Measurements from ENCODE around the gene PSMG1. TPM values are rescaled to one million over a fixed set of nuclear protein-coding genes. Genes with fewer than 3 reads are reported as not detected.
"Not testable (repeated sequence)": the region's sequence is repeated elsewhere in the genome, so short reads cannot be mapped to it uniquely, and the experiment has no call there.

PSMG1 gene
- total RNA-seq, 4 donors from 2014 or later, result 8.1 to 26.7 (median 18.4) TPM

- no peaks in the 10 kb centered on the region for H3K36me3 ChIP-seq
- no peak overlapping the region for H3K4me3 ChIP-seq
- H3K9me3 ChIP-seq, result peaks cover 0 to 23% (median 2%) of the 10 kb centered on the region in 4 donors
- no peaks in the 10 kb centered on the region for H3K4me1 ChIP-seq
- DNase-seq (ENCODE audit: low spot score in 2 of 2), result no peak
- 54% methylated on average over 3 of the region's 3 CpGs for WGBS, 2 donors
- no peak overlapping the region for H3K27ac ChIP-seq
- TF ChIP-seq CTCF (IDR thresholded peaks at IDR 0.05) (no peak), POLR2A (IDR thresholded peaks at IDR 0.05) (no peak), EP300 (IDR thresholded peaks at IDR 0.05) (no peak)
- no peaks in the 10 kb centered on the region for H3K27me3 ChIP-seq
Observed at GRCh38 chr21:39161064-39161463, 22.2 kb downstream of the PSMG1 start.

- Histone ChIP-seq H3K4me3 (no peak overlapping the region), H3K27me3 (no peaks in the 10 kb centered on the region), H3K9me3 (peaks cover 0 to 17% (median 2%) of the 10 kb centered on the region in 4 donors), H3K36me3 (no peaks in the 10 kb centered on the region), H3K27ac (no peak overlapping the region), H3K4me1 (no peaks in the 10 kb centered on the region)
- WGBS, 2 donors, result 71 to 73% methylated on average over 7 of the region's 7 CpGs
- TF ChIP-seq CTCF (IDR thresholded peaks at IDR 0.05), result no peak
- TF ChIP-seq POLR2A (IDR thresholded peaks at IDR 0.05), result no peak
- no peak for TF ChIP-seq EP300 (IDR thresholded peaks at IDR 0.05)
- no peak for DNase-seq (ENCODE audit: low spot score in 2 of 2)
Observed at GRCh38 chr21:39159342-39160063, 23.7 kb downstream of the PSMG1 start.

GRCh38 chr21:39157241-39157640 lies 26.0 kb downstream of the PSMG1 start:
- not testable (repeated sequence) for H3K27ac ChIP-seq
- 95 to 97% methylated on average over 11 to 21 of the region's 34 CpGs for WGBS, 2 donors

GRCh38 chr21:39156024-39156423 lies 27.2 kb downstream of the PSMG1 start:
- 77 to 78% methylated on average over 7 of the region's 7 CpGs for whole genome bisulfite sequencing, 2 donors
- H3K4me3 ChIP-seq, result no peak overlapping the region
- no peak overlapping the region for H3K27ac ChIP-seq
- no peaks in the 10 kb centered on the region for H3K36me3 ChIP-seq
- H3K4me1 ChIP-seq, result no peaks in the 10 kb centered on the region
- TF ChIP-seq CTCF (IDR thresholded peaks at IDR 0.05) (no peak), EP300 (IDR thresholded peaks at IDR 0.05) (no peak), POLR2A (IDR thresholded peaks at IDR 0.05) (no peak)
- DNase-seq (ENCODE audit: low spot score in 2 of 2), result no peak
- no peaks in the 10 kb centered on the region for H3K27me3 ChIP-seq
- H3K9me3 ChIP-seq, result no peaks in the 10 kb centered on the region

More at GRCh38 chr21:39157241-39157640, 26.0 kb downstream of the PSMG1 start:
- H3K4me3 ChIP-seq; DNase-seq (ENCODE audit: low spot score in 2 of 2); H3K27me3 ChIP-seq; H3K36me3 ChIP-seq; H3K9me3 ChIP-seq; H3K4me1 ChIP-seq: not testable (repeated sequence)

GRCh38 chr21:39155578-39155977 lies 27.7 kb downstream of the PSMG1 start:
- TF ChIP-seq POLR2A (IDR thresholded peaks at IDR 0.05) (no peak), CTCF (IDR thresholded peaks at IDR 0.05) (no peak), EP300 (IDR thresholded peaks at IDR 0.05) (no peak)
- Histone ChIP-seq H3K27ac (no peak overlapping the region), H3K4me3 (no peak overlapping the region), H3K4me1 (no peaks in the 10 kb centered on the region), H3K27me3 (no peaks in the 10 kb centered on the region), H3K9me3 (no peaks in the 10 kb centered on the region), H3K36me3 (no peaks in the 10 kb centered on the region)
- no peak for DNase-seq (ENCODE audit: low spot score in 2 of 2)
- 97 to 100% methylated on average over 2 of the region's 2 CpGs for whole genome bisulfite sequencing, 2 donors
